PC-9 (cell line): ENCODE measurements around the gene RELA. TPM values are rescaled to one million over a fixed set of nuclear protein-coding genes. Genes with fewer than 3 reads are reported as not detected.
"Not testable (repeated sequence)": the region's sequence is repeated elsewhere in the genome, so short reads cannot be mapped to it uniquely, and the experiment has no call there.

Experiments
- BruUV-seq: library from RNA; stranded (reverse); fragments of 400-500 nt; replicated peaks from 2 replicates; lab custom pipeline; 2021; lab: Mats Ljungman, UMichigan
- CTCF ChIA-PET: fragments of 300-600 bp; sonication (Branson Sonifier 250); formaldehyde crosslinking; loops from one replicate; lab custom pipeline; 2022; ENCODE audit warnings: antibody characterized with exemption; lab: Charles Lee
- POLR2A ChIA-PET: fragments of 300-600 bp; sonication (Branson Sonifier 250); formaldehyde crosslinking; loops from one replicate; lab custom pipeline; 2022; ENCODE audit warnings: antibody characterized with exemption; ENCODE audit not compliant: unreplicated experiment; lab: Charles Lee
- DNase-seq, 2 experiments: peaks; one replicate each; pipeline versions ENCODE4 v3.0.0 to v3.0.0-alpha.2; 2015 to 2022; ENCODE audit warnings: mixed read lengths in 1 of 2
- H2AFZ ChIP-seq: fragments of 200-600 bp; sonication (generic); 2 replicates; pipeline ENCODE4 v1.8.1; 2017; ENCODE audit warnings: antibody characterized with exemption
- H3F3A ChIP-seq: fragments of 200-600 bp; sonication (generic); 2 replicates; pipeline ENCODE4 v1.8.1; 2017; ENCODE audit warnings: antibody characterized with exemption, mild to moderate bottlenecking, low read depth; ENCODE audit not compliant: insufficient read depth
- H3K27ac ChIP-seq: fragments of 200-600 bp; sonication (generic); 2 replicates; pipeline ENCODE4 v1.6.1; 2016; ENCODE audit warnings: mixed run types
- H3K27me3 ChIP-seq: fragments of 200-600 bp; sonication (generic); 2 replicates; pipeline ENCODE4 v1.6.1; 2016; ENCODE audit warnings: low read depth, mixed run types; ENCODE audit not compliant: insufficient read depth
- H3K36me3 ChIP-seq: fragments of 200-600 bp; sonication (generic); 2 replicates; pipeline ENCODE4 v1.6.1; 2016; ENCODE audit warnings: low read depth, mixed run types
- H3K4me1 ChIP-seq: fragments of 200-600 bp; sonication (generic); replicated peaks from 2 replicates; pipeline ENCODE4 v1.6.1; 2016; ENCODE audit warnings: mixed run types; ENCODE audit not compliant: insufficient read depth
- H3K4me2 ChIP-seq: fragments of 200-600 bp; sonication (generic); 2 replicates; pipeline ENCODE4 v1.6.1; 2017; ENCODE audit warnings: mixed run types
- H3K4me3 ChIP-seq: fragments of 200-600 bp; sonication (generic); 2 replicates; pipeline ENCODE4 v1.6.1; 2016; ENCODE audit warnings: mixed run types
- H3K79me2 ChIP-seq: fragments of 200-600 bp; sonication (generic); 2 replicates; pipeline ENCODE4 v1.6.1; 2017; ENCODE audit warnings: low read depth, mixed run types
- H3K9me2 ChIP-seq: fragments of 200-600 bp; sonication (generic); 2 replicates; pipeline ENCODE4 v1.8.1; 2017; ENCODE audit warnings: mild to moderate bottlenecking; ENCODE audit not compliant: insufficient read depth
- H3K9me3 ChIP-seq: fragments of 200-600 bp; sonication (generic); 2 replicates; pipeline ENCODE4 v1.8.1; 2016; ENCODE audit warnings: low read depth; ENCODE audit not compliant: insufficient read depth
- H4K20me1 ChIP-seq: fragments of 200-600 bp; sonication (generic); 2 replicates; pipeline ENCODE4 v1.8.1; 2017; ENCODE audit not compliant: insufficient read depth
- EZH2 ChIP-seq: fragments of 200-600 bp; sonication (generic); IDR thresholded peaks from 2 replicates; pipeline ENCODE4 v1.8.0; 2017; ENCODE audit warnings: antibody characterized with exemption, low read depth
- intact Hi-C: fragments of 100-400 bp; cut with micrococcal nuclease; formaldehyde crosslinking; loops from one replicate; pipeline ENCODE4 v1.10.0; 2022; ENCODE audit not compliant: unreplicated experiment
- total RNA-seq: library from RNA; stranded (reverse); gene quantifications from 2 replicates; pipeline ENCODE4 v1.2.3, GENCODE V29; 2021
- TF ChIP-seq, protein P1 (sequence below): fragments of 200-600 bp; sonication (generic); conservative IDR thresholded peaks from 2 replicates; pipeline ENCODE4 v1.6.1; 2017; ENCODE audit warnings: mixed run types, antibody characterized with exemption, mild to moderate bottlenecking, moderate library complexity

Gene RELA
- total RNA-seq, 1 experiment from 2014 or later, result 86.8 TPM

DNA sequence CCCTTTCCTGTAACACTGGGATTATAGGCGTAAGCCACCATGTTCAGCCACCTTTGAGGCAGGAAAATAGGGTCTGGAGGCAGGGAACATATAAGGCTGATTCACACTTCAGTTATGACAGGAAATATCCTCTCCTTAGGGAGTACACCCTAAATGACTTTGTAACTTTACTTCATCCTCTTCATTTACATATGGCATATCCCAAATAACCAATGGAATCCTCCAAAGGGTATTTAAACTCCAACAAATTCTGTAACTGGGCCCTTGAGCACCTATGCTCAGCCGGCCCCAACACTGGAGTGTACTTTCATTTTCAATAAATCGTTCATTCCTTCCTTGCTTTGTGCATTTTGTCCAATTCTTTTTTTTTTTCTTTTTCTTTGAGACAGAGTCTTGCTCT, 47.7 kb upstream of the RELA start:
- peaks cover 12% of the 10 kb centered on the region for H3K79me2 ChIP-seq
- H2AFZ ChIP-seq, result no peak overlapping the region
- peaks cover 9% of the 10 kb centered on the region; the same call in 1 of the 2 replicates for H3K36me3 ChIP-seq
- 0 out of 2 replicates have a peak overlapping the region, but pooled peaks have one; percentile 82 for H3K4me2 ChIP-seq
- no peaks in the 10 kb centered on the region for H3K9me2 ChIP-seq
- H4K20me1 ChIP-seq, result peaks cover 5% of the 10 kb centered on the region
- no peak overlapping the region for H3K27ac ChIP-seq
- H3K4me3 ChIP-seq, result no peak overlapping the region
- no peaks in the 10 kb centered on the region for H3K9me3 ChIP-seq
- intact Hi-C loops, result loop anchor here (2.0 to 5.0 kb wide), 2 partner anchors 96 to 138 kb away; partner anchors contain the start of genes FAM89B, MAP3K11, PCNX3 and ZNRD2
- no peak for DNase-seq
- no TSS peak for BruUV-seq
- CTCF ChIA-PET, result no interaction called here
- H3K27me3 ChIP-seq, result no peaks in the 10 kb centered on the region
- POLR2A ChIA-PET, result no interaction called here
- peaks cover 13% of the 10 kb centered on the region for H3K4me1 ChIP-seq
- peaks cover 23% of the 10 kb centered on the region; the same call in 1 of the 2 replicates for H3F3A ChIP-seq
- TF ChIP-seq, protein P1, sequence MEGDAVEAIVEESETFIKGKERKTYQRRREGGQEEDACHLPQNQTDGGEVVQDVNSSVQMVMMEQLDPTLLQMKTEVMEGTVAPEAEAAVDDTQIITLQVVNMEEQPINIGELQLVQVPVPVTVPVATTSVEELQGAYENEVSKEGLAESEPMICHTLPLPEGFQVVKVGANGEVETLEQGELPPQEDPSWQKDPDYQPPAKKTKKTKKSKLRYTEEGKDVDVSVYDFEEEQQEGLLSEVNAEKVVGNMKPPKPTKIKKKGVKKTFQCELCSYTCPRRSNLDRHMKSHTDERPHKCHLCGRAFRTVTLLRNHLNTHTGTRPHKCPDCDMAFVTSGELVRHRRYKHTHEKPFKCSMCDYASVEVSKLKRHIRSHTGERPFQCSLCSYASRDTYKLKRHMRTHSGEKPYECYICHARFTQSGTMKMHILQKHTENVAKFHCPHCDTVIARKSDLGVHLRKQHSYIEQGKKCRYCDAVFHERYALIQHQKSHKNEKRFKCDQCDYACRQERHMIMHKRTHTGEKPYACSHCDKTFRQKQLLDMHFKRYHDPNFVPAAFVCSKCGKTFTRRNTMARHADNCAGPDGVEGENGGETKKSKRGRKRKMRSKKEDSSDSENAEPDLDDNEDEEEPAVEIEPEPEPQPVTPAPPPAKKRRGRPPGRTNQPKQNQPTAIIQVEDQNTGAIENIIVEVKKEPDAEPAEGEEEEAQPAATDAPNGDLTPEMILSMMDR, result no peak
- TF ChIP-seq EZH2, result no peak

DNA sequence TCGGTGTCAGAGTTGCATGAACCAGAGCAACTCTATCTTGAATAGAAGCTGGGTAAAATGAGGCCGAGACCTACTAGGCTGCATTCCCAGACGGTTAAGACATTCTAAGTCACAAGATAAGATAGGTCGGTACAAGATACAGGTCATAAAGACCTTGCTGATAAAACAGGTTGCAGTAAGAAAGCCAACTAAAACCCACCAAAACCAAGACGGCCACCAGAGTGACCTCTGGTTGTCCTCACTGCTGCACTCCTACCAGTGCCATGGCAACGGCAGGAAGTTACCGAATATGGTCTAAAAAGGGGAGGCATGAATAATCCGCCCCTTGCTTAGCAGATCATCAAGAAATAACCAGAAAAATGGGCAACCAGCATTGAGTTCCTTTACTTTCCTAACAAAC, 46.9 kb upstream of the RELA start:
- Histone ChIP-seq H3K27me3 (no peaks in the 10 kb centered on the region), H3K4me2 (no peak overlapping the region), H3K9me3 (no peaks in the 10 kb centered on the region), H4K20me1 (peaks cover 5% of the 10 kb centered on the region), H2AFZ (no peak overlapping the region), H3K4me1 (peaks cover 13% of the 10 kb centered on the region), H3F3A (peaks cover 18% of the 10 kb centered on the region; the same call in 1 of the 2 replicates), H3K27ac (no peak overlapping the region), H3K4me3 (no peak overlapping the region), H3K79me2 (peaks cover 12% of the 10 kb centered on the region), H3K36me3 (peaks cover 9% of the 10 kb centered on the region; the same call in 1 of the 2 replicates), H3K9me2 (no peaks in the 10 kb centered on the region)
- DNase-seq, result no peak
- CTCF ChIA-PET, result no interaction called here
- TF ChIP-seq, protein P1, result no peak
- TF ChIP-seq EZH2, result no peak
- BruUV-seq, result no TSS peak
- POLR2A ChIA-PET, result no interaction called here
- intact Hi-C loops, result loop anchor here (2.0 to 5.0 kb wide), 2 partner anchors 95 to 137 kb away; partner anchors contain the start of genes FAM89B, MAP3K11, PCNX3 and ZNRD2

DNA sequence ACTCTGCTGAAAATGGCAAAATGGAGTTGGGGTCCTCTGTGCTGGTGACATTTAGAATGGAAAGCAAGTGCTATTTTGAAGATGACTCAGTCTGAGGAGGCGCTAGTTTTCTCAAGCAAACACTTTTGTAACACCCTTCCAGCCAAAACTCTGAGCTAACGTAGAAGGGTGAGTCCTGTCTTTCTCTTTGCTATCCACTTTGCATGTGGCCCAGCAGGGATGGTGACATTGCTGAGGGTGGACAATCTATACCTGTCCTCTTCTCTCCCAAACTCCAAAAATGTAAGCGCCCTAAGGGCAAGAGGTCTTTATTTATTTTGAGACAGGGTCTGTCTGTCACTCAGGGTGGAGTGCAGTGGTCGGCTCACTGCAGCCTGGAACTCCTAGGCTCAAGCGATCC, 45.7 kb upstream of the RELA start:
- no peak overlapping the region for H3K27ac ChIP-seq
- CTCF ChIA-PET, result no interaction called here
- no peaks in the 10 kb centered on the region for H3K9me2 ChIP-seq
- DNase-seq, result no peak
- TF ChIP-seq EZH2, result no peak
- TF ChIP-seq, protein P1, result no peak
- peaks cover 9% of the 10 kb centered on the region for H3K79me2 ChIP-seq
- H3K4me3 ChIP-seq, result no peak overlapping the region
- H3K27me3 ChIP-seq, result no peaks in the 10 kb centered on the region
- H4K20me1 ChIP-seq, result peaks cover 5% of the 10 kb centered on the region; the same call in 1 of the 2 replicates
- 0 out of 2 replicates have a peak, but pooled peaks cover 2% of the 10 kb centered on the region for H3K36me3 ChIP-seq
- peaks cover 13% of the 10 kb centered on the region for H3K4me1 ChIP-seq
- no peak overlapping the region for H2AFZ ChIP-seq
- H3K9me3 ChIP-seq, result no peaks in the 10 kb centered on the region
- POLR2A ChIA-PET, result interaction anchor here (0.6 kb wide), 2 partner anchors 38 to 501 kb away, joined by 3 to 6 read pairs; no protein-coding TSS in a partner anchor
- peaks cover 18% of the 10 kb centered on the region; the same call in 1 of the 2 replicates for H3F3A ChIP-seq
- intact Hi-C loops, result no loop called here
- H3K4me2 ChIP-seq, result no peak overlapping the region
- no TSS peak for BruUV-seq

DNA sequence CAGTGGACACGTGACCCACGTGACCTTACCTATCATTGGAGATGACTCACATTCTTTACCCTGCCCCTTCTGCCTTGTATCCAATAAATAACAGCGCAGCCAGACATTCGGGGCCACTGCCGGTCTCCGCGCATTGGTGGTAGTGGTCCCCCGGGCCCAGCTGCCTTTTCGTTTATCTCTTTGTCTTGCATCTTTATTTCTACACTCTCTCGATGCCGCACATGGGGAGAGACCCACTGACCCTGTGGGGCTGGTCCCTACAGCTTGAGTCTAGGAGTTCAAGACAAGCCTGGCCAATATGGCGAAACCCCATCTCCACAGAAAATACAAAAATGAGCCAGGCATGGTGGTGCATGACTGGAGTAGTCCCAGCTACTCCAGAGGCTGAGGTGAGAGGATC, 44.3 kb upstream of the RELA start:
- H3K79me2 ChIP-seq, H3K27me3 ChIP-seq, H3K9me2 ChIP-seq, CTCF ChIA-PET, H3K4me1 ChIP-seq, H3K4me3 ChIP-seq, H3K9me3 ChIP-seq, intact Hi-C loops, BruUV-seq, H3K4me2 ChIP-seq, DNase-seq, H4K20me1 ChIP-seq, H2AFZ ChIP-seq, H3K27ac ChIP-seq, POLR2A ChIA-PET, H3K36me3 ChIP-seq: not testable (repeated sequence)
- H3F3A ChIP-seq, result peaks cover 11% of the 10 kb centered on the region; the same call in 1 of the 2 replicates
